GM21360 (cell line): ENCODE measurements around the gene ELMO1.

Experiments
- ATAC-seq: cut with Tn5 transposase; IDR thresholded peaks from one replicate; pipeline ENCODE4 v1.9.1; 2021; ENCODE audit warnings: mild to moderate bottlenecking, moderate library complexity; ENCODE audit not compliant: unreplicated experiment

Gene ELMO1, protein sequence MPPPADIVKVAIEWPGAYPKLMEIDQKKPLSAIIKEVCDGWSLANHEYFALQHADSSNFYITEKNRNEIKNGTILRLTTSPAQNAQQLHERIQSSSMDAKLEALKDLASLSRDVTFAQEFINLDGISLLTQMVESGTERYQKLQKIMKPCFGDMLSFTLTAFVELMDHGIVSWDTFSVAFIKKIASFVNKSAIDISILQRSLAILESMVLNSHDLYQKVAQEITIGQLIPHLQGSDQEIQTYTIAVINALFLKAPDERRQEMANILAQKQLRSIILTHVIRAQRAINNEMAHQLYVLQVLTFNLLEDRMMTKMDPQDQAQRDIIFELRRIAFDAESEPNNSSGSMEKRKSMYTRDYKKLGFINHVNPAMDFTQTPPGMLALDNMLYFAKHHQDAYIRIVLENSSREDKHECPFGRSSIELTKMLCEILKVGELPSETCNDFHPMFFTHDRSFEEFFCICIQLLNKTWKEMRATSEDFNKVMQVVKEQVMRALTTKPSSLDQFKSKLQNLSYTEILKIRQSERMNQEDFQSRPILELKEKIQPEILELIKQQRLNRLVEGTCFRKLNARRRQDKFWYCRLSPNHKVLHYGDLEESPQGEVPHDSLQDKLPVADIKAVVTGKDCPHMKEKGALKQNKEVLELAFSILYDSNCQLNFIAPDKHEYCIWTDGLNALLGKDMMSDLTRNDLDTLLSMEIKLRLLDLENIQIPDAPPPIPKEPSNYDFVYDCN

DNA sequence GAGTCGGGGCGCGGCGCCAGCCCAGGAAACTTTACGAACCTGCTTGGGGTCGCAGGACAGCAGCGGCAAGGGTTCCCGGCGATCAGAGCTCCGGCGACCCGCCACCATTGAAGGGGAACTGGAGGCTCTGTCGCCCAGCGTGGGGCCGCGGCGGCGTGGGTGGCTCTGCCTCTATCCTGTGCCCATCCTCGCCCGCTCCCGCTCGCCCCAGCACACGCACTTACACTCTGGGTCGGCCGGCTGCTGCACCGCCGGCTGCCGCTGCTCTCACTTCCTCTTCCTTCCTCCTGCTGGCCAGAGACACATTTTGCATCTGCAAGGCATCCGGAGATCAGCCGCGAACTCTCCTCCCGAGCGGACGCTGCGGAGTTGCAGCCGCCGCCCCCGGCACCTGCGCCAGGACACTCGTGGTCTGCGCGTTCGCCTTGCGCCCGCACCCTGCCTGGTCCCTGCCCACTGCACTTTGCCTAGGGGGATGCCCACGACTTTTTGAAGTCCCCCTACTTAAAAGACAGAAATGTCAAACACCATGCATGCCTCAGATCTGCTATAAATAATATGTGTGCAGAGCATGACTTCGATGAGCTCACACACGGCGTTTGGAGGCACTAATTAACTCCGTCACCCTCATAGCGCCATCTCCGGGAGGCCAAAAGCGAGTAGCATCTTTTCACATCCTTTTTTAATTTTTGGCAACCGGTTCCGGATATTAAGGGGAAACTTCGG, at the start of gene ELMO1:
Gene ELMO1, minus strand, starts transcription at position 229 of the 726 bp plus-strand sequence. CDS start 106,174 bp downstream, outside the sequence.
- ATAC-seq, result peak; percentile 93

DNA sequence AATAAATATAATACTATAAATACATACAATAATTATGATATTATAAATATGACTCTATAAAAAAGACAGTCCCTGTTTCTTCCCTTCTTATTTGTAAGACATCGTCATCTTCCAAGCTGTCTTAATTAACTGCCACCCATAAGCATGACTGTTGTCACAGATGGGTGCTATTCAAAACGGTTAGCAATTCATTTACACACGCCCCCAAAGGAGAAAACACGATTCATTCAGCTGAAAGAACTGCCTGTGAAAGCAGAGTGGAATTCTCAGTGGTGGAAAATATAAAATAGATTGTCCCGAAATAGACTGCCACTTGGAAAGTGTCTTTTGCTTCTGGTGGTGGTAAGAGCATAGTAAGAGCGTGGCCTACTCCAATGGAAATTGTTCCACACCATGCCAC, 48.9 kb upstream of the ELMO1 start:
- no peak for ATAC-seq

DNA sequence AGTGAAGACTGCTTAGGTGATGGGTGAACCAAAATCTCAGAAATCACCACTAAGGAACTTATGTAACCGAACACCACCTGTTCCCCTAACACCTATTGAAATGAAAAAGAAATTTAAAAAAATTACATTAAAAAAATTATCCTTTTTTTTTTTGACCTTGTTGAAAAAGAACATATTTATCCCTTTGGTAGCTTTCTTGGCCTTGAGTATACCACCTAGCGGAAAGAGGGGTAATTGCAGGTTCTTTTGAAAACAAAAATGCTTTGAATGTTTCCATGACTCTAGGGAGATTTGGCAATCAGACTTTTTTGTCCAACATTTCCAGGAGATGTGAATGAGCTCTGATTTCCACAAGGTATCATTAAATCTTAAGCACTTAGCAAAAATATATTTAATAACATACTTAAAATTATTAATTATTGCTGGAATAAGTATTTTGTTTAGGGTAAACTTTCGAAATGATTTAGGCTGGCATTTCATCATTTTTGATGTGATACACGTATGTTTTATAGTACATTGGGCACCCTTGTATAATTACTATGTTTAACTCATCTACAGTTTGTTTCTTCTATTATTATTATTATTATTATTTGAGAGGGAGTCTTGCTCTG, 47.0 kb upstream of the ELMO1 start:
- no peak for ATAC-seq

DNA sequence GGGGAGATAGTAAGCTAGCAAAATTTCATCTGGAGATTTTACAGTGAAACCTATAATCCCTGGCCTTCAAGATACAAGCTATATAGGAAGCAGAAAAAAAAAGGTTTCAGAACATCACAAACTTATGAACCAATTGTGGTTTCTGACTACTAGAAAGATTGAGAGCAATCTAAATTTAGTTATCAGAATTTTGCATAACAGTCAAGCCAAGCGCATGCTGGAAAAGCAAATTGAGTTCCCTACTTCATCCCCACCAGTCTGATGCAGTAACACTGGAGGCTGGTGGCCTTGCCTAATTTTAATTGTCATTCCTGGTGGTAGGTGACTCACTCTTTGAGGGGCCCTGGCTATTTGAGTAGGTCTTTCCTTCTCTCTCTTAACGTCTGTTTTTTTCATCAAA, 46.3 kb upstream of the ELMO1 start:
- no peak for ATAC-seq

DNA sequence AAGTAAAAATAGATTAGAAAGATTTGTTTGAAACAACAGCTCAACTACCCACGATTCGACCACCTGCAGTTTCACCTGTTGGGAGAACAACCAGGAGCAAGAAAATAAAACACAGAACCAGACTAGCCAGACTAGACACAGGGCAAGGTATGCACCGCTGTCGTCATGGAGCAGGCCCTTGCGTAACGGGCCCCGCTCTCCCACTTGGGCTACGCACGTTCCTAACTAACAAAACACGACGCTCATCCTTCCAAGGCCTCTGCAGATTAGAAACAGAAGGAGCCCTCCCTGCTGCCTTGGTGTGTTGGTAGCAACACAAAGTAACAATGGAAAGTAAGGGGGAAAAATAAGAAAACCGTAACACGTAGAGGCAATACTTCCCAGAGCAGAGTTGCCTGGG, 45.1 kb upstream of the ELMO1 start:
- no peak for ATAC-seq

DNA sequence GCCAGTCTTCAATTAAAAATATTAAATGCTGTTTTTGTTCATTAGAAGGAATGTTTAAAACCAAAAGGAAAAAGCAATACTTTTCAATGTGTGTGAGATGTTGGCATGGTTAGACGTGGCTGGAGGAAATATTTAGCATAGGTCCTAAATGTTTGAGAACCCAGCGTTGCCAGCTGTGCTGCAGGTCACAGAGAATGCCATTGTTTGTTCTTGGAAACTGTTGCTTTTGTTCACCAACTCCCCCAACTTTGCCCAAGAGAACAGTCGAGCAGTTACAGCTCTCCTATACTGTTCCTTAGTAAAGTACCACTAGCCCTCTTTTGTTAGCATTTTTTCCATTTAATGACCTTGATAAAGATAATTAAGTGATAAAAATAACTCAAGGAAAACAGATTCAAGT, 44.5 kb upstream of the ELMO1 start:
- ATAC-seq, result no peak

DNA sequence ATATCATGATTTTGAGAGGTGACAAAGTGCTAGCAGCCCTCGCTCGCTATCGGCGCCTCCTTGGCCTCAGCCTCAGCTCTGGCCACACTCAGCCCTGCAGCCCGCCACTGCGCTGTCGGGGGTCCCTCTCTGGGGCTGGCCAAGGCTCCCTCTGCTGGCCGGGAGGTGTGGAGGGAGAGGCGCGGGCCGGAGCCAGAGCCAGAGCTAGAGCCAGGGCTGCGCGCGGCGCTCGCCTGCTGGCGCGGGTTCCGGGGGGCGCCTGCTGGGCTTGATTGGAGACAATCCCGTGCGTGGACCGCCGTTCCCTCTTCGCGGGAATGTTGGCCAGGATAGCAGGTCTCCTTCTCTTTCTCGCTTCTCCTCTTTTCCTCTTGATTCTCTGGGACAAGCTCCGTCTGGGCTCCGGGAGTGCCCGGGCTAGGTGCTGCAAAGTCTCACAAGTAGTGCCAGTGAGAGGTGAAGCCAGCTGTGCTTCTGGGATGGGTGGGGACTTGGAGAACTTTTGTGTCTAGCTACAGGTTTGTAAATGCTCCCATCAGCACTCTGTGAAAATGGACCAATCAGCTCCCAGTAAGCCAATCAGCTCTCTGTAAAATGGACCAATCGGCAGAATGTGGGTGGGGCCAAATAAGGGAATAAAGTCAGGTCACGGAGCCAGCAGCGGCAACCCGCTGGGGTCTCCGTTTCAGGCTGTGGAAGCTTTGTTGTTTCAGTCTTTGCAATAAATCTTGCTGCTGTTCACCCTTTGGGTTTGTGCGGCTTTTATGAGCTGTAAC, 43.4 kb upstream of the ELMO1 start:
- no peak for ATAC-seq

DNA sequence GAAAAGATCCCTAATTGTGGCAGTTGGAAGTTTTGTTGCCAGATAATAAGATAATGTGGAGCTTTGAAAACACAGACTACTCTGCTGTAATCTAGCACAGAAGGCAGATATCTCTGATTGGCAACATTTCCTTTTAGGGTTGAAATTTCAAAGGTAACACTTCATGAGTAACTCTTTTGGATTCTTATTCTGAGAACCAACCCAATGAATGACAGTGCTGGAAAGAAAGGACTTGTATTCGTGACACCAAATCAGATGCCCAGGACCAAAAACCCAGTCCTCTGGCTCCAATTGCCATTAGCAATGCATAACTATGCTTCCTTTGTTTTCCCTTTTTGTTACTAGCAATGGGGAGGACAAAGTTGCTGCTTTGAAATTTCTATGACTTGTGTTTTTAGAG, 41.0 kb upstream of the ELMO1 start:
- ATAC-seq, result no peak

DNA sequence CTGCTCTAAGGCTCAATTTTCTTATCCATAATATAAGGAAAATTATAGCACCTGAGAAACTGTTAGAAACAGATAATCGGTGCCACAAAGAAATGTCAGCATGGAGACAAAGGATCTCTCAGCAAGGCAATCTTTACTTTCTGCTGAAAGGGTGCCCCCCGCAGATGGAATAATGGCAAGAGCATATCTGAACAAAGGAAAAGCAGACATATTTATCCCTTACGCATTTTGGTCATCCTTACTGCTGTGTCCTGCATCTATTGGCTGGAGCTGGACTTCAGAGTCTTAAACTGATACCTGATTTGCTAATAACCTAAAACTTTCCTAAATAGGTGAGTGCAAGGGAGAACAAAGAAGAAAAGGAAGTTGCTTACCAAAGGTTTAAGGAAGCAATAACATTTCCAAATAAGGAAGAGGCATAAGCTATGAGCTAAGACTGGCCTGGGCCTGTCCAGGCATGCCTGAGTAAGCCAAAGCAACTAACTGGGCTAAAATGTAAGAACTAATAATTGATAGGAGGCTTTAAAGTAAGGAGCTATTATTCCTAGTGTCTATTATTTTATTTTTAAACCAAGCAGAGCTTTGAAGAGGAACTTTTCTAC, 39.6 kb upstream of the ELMO1 start:
- no peak for ATAC-seq

DNA sequence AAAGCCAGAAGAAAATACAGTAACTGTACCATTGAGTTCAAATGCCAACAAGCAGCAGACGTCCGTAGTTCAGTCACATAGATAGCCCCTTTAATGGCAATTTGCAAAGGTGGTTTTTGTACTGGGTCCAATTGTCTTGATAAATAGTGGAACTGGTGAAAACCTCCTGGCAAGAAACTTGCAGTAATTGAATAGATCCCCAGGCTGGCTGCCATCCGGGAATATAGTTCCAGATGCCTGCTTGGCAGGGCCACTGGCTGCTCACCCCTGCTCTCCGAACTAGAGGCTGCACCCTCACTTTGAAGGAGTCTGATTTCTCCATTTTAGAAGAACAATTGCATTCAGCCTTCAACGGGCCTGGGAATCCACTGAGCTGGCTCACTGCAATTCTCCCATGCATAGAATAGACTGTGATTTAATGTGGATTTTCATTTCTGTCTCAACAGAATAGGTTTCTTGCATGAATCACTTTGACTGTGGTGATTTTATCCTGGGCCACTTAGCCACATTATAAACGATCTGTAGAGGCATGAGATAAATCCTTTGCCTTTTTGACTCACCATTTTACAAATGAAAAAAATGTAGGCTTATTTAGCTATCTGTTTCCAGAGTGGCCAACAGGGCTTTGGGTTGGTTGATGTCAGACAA, 35.9 kb upstream of the ELMO1 start:
- ATAC-seq, result no peak

DNA sequence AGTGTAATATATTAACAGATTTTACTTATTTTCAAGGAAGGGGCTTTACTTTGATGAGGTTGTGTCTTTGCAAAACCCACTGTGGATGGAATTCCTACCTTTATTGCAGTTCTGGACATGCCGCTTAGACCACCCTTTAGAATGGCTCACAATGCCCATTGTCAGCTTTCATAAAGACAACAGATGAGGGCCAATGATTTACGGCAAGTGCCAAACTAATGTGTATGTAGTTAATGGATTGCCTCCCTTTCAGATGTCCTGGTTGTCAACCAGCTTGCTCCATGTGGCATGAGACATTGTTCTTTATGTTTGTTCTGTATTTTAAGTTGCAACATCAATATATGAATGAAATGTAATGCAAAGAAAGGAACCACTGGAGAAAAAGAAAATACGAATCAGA, 35.0 kb upstream of the ELMO1 start:
- ATAC-seq, result no peak

DNA sequence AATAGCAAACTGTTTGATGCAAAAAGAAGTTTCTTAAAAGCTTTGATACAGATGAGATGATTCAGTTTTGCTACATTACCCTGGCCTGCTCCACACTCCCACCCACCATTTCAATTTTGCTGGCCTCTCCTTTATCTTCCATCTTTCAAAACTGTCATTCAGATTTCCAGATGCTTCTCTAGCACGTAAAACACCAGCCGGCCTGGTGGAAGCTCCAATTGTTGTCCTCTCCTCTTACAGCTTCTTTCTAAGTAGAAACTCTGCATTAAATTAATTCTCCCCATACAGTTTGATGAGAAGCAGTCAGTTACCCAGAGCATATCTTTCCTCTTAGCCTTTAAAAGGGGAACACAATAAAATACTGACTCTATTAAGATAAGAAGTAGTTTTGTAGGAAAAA, 34.3 kb upstream of the ELMO1 start:
- no peak for ATAC-seq

DNA sequence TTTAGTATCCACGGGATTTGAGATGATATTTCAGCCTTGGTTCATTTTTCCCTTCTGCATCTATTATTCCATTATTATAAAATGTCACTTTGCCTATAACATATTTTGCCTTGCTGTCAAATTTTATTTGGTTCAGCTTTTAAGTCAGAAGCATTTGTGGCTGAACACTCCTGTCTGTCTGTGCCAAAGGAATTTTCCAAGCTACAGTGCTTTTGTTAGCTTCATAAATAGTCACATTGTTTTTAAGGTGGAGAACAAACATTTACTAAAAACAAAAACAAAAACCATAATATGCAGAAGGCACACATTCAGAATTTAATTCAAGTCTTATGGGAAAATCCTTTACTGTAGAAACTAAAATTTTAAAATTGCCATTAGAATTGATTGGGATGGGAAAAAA, 33.8 kb upstream of the ELMO1 start:
- no peak for ATAC-seq

DNA sequence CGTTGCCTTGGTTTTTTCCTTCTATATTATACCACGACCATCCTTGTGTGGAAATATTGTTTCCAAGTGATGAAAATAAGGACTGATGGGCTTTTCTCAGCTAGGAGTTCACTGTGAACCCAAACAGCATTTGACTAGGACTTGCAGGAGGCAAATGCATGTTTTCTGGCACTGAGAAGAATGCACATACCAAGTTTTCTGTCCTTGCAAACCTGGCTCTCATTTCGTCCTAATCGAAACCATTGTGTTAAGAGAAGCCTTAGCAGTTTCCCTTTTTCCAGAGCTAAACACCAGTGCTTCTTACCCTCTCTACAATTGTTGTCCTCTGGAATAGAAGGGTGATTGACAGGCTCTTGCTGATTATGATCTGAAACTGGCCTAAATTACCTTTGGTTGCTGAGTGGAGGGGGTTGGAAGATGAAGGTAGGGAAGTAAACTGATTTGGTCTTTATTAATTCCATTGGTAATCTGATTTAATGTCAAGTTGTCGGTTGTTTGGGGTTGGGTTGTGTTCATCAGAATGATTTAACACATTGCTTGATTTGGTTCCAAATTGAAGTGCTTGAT, 33.1 kb upstream of the ELMO1 start:
- no peak for ATAC-seq

DNA sequence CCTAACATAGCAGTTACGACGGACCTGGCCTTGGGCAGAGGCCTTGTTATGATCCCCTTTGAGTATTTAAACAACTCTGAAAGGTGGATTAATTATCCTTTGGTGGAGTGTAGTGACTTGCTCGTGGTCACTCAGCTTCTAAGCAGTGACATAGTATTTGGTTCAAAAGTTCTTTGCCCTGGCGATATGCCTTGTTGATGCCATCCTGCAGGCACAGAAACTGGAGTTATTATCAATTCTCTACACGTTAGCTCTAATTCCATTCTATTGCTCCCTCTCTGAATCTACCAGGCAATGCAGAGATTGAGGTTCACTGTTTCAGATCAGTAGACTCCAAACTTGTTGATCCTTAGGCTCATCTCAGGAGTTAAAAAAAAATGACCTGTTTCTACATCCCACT, 32.5 kb upstream of the ELMO1 start:
- ATAC-seq, result no peak

DNA sequence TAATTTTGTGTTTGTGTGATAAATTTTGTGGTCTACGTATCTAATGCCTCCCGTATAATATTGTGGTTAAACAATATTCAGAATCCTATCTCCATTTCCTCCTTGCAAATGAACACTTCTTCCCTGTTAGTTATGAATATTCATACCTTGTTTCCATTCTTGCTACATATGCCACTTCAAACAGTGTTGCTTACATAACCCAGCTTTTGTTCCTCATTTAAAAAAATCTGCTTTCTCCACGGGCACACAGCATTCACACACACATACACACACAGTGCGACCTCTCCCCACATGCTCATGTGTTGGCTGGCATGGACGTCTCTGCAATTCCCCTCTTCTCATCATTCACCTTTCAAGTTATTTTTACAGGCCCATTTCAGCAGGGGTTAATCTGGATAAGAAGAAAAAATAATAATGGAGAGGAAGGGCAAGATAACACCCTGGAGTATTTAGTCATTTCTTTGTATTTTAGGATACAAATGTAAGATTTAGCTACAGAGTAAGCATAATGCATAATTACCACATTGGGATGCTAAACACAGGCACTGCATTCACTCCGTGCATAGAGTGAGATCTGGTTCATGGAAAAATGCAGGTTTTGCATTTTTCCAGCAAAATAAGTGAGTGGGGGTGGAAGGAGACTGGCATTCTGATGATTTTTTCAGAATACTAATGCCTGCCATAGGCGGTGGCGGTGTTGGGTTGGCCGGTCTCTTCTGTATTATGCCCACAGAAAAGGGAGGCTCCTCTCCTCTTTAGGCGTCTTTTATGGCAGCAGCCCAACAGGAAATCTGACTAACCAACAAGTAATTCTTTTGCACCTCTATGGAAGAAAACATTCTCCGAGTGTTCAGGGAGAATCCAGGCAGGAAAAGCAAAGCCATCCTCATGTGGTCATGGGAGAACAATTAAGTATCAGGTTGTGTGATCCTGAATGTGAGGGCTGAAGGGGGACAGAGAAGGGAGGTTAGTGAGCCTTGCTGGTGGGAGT, 31.7 kb upstream of the ELMO1 start:
- no peak for ATAC-seq

DNA sequence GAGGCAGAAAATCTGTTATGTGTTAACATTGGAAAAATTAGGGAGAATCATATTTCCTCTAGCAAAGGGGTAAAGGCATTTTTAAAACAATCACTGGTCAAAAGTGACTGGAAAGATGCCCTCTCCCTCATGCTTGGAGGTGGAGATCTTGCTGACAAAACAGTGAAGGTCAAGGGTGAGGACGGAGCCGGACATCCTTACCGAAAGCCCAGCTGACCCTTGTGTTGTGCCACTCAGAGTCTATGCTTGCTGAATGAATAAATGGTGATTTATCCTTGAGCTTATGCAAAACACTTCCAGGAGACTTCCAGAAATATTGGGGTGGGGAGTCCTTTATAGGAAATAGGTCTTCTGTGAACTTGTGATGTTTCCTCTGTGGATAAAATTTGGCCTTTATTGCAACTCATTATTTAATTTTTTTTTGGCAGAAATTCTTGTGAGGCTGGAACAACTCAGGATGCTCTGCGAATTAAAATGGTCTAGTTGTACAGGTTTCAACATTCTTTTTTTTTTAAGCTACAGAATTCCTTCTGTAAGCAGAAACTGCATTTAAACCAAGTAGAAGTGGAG, 28.3 kb upstream of the ELMO1 start:
- ATAC-seq, result no peak

DNA sequence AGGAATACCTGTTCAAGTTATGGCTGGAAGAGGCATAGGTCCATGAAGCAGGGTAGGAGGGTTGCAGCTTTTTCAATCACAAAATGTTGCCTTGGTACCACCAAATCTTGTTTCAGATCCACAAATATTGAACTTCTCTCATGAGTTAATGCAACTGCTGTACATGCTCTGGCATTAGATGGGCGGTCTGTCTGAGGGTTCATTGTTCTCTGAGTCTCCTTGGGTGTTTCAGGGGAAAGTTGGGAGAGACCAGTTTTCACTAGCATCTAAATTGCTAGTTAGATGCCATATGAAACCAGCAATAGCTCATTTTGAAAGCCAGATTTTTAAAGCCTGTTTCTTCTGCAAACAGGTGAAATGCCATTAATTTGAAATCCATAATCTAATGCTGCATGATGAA, 27.8 kb upstream of the ELMO1 start:
- ATAC-seq, result no peak
